IMR-90 (cell line): ENCODE data around the gene SHC4. TPM values are rescaled to one million over a fixed set of nuclear protein-coding genes. Genes with fewer than 3 reads are reported as not detected.

Experiments used
- ATAC-seq: fragments of 200-7000 bp; cut with Tn5 transposase; 2 replicates; pipeline ENCODE4 v1.9.1; 2020; ENCODE audit warnings: low read depth, mild to moderate bottlenecking, moderate library complexity
- BruUV-seq: library from RNA; stranded (reverse); fragments of 400-500 nt; replicated peaks from 2 replicates; lab custom pipeline; 2021; lab: Mats Ljungman, UMichigan
- CTCF ChIA-PET: fragments of 300-600 bp; formaldehyde crosslinking; extraction: SDS; loops from one replicate; lab custom pipeline; 2021; ENCODE audit warnings: antibody characterized with exemption; lab: Yijun Ruan, JAX
- POLR2A ChIA-PET: fragments of 300-600 bp; sonication (Branson Sonifier 250); formaldehyde crosslinking; loops from one replicate; lab custom pipeline; 2022; ENCODE audit warnings: antibody characterized with exemption; ENCODE audit not compliant: unreplicated experiment; lab: Charles Lee
- DNase-seq: peaks from one replicate; pipeline ENCODE4 v3.0.0; 2013
- H2AFZ ChIP-seq: replicated peaks from 2 replicates; pipeline ENCODE3; 2013; ENCODE audit warnings: low read length, mild to moderate bottlenecking; ENCODE audit not compliant: poor library complexity
- H2AK5ac ChIP-seq: 2 replicates; pipeline ENCODE4 v1.6.1; 2013; ENCODE audit warnings: low read depth, low read length, inconsistent platforms
- H2AK9ac ChIP-seq: replicated peaks from 2 replicates; pipeline ENCODE3; 2013; ENCODE audit warnings: mild to moderate bottlenecking, low read depth, low read length, moderate library complexity; ENCODE audit not compliant: poor library complexity
- H2BK120ac ChIP-seq: 2 replicates; pipeline ENCODE4 v1.6.1; 2013; ENCODE audit warnings: low read depth, low read length, inconsistent platforms
- H2BK15ac ChIP-seq: 3 replicates; pipeline ENCODE4 v1.6.1; 2013; ENCODE audit warnings: low read depth, low read length, inconsistent platforms
- H2BK20ac ChIP-seq: 2 replicates; pipeline ENCODE4 v1.6.1; 2013; ENCODE audit warnings: low read depth, mild to moderate bottlenecking, inconsistent platforms, low read length, moderate library complexity
- H2BK5ac ChIP-seq: 2 replicates; pipeline ENCODE4 v1.6.1; 2013; ENCODE audit warnings: mild to moderate bottlenecking, low read depth, low read length, inconsistent platforms; ENCODE audit not compliant: poor library complexity, severe bottlenecking
- H3K14ac ChIP-seq: replicated peaks from 2 replicates; pipeline ENCODE4 v1.6.1; 2013; ENCODE audit warnings: low read depth, low read length, inconsistent platforms
- H3K18ac ChIP-seq: 2 replicates; pipeline ENCODE4 v1.6.1; 2013; ENCODE audit warnings: low read depth, low read length, control low read depth
- H3K23ac ChIP-seq: 2 replicates; pipeline ENCODE4 v1.6.1; 2013; ENCODE audit warnings: low read depth, low read length, inconsistent platforms
- H3K27ac ChIP-seq: 2 replicates; pipeline ENCODE4 v1.5.1; 2013; ENCODE audit warnings: mild to moderate bottlenecking, control low read depth, low read length; ENCODE audit not compliant: insufficient read depth
- H3K27me3 ChIP-seq: 2 replicates; pipeline ENCODE4 v1.6.1; 2013; ENCODE audit warnings: low read length; ENCODE audit not compliant: control insufficient read depth, insufficient read depth
- H3K36me3 ChIP-seq: 2 replicates; pipeline ENCODE4 v1.6.1; 2013; ENCODE audit warnings: low read length, mixed read lengths; ENCODE audit not compliant: control insufficient read depth, insufficient read depth
- H3K4ac ChIP-seq: 2 replicates; pipeline ENCODE4 v1.6.1; 2013; ENCODE audit warnings: low read depth, low read length, inconsistent platforms
- H3K4me1 ChIP-seq: 2 replicates; pipeline ENCODE4 v1.6.1; 2013; ENCODE audit warnings: low read length, mixed read lengths; ENCODE audit not compliant: control insufficient read depth, insufficient read depth
- H3K4me2 ChIP-seq: 2 replicates; pipeline ENCODE4 v1.6.1; 2013; ENCODE audit warnings: low read depth, mild to moderate bottlenecking, control low read depth, low read length, moderate library complexity
- H3K4me3 ChIP-seq: 2 replicates; pipeline ENCODE4 v1.5.1; 2013; ENCODE audit warnings: low read depth, mild to moderate bottlenecking, control low read depth, low read length, moderate library complexity; ENCODE audit not compliant: insufficient read depth
- H3K56ac ChIP-seq: 2 replicates; pipeline ENCODE4 v1.6.1; 2013; ENCODE audit warnings: low read length, inconsistent platforms; ENCODE audit not compliant: insufficient read depth; ENCODE audit errors: extremely low read depth
- H3K79me1 ChIP-seq, 2 experiments: 2 replicates each; pipeline ENCODE4 v1.6.1; 2013; ENCODE audit warnings: low read length in 2 of 2, inconsistent platforms in 1 of 2, low read depth in 1 of 2
- H3K9ac ChIP-seq: 2 replicates; pipeline ENCODE4 v1.6.1; 2013; ENCODE audit warnings: low read depth, low read length, control low read depth
- H3K9me1 ChIP-seq: 2 replicates; pipeline ENCODE4 v1.6.1; 2013; ENCODE audit warnings: low read length, inconsistent platforms; ENCODE audit not compliant: insufficient read depth
- H3K9me3 ChIP-seq: 2 replicates; pipeline ENCODE4 v1.6.1; 2013; ENCODE audit warnings: low read length; ENCODE audit not compliant: control insufficient read depth, insufficient read depth
- H4K20me1 ChIP-seq: 2 replicates; pipeline ENCODE4 v1.6.1; 2013; ENCODE audit warnings: low read length, inconsistent platforms; ENCODE audit not compliant: insufficient read depth
- H4K5ac ChIP-seq: 2 replicates; pipeline ENCODE4 v1.6.1; 2013; ENCODE audit warnings: mild to moderate bottlenecking, low read depth, low read length, control low read depth
- H4K8ac ChIP-seq, 2 experiments: 2 replicates each; pipeline ENCODE4 v1.6.1; 2013; ENCODE audit warnings: low read depth in 2 of 2, low read length in 2 of 2, control low read depth in 1 of 2, inconsistent platforms in 1 of 2
- H4K91ac ChIP-seq: 2 replicates; pipeline ENCODE4 v1.6.1; 2013; ENCODE audit warnings: low read depth, low read length, inconsistent platforms; ENCODE audit not compliant: insufficient read depth
- BHLHE40 ChIP-seq: fragments of 150-350 bp; IDR thresholded peaks from 2 replicates; pipeline ENCODE4 v1.6.1; 2016; ENCODE audit warnings: mild to moderate bottlenecking, low read depth, low read length
- CEBPB ChIP-seq: IDR thresholded peaks from 2 replicates; pipeline ENCODE4 v1.6.1; 2012; ENCODE audit warnings: low read depth, low read length, improper control_type of control experiment
- ELK1 ChIP-seq: fragments of 150-350 bp; IDR thresholded peaks from 2 replicates; pipeline ENCODE4 v1.6.1; 2016; ENCODE audit warnings: low read depth, mild to moderate bottlenecking, low read length, moderate library complexity, borderline replicate concordance
- MAFK ChIP-seq: IDR thresholded peaks from 2 replicates; pipeline ENCODE4 v1.6.1; 2012; ENCODE audit warnings: low read depth, low read length, improper control_type of control experiment
- POLR2A ChIP-seq: IDR thresholded peaks from 2 replicates; pipeline ENCODE4 v1.6.1; 2012; ENCODE audit warnings: mild to moderate bottlenecking, low read depth, low read length
- RAD21 ChIP-seq: IDR thresholded peaks from 2 replicates; pipeline ENCODE4 v1.6.1; 2012; ENCODE audit warnings: low read length, improper control_type of control experiment
- RFX5 ChIP-seq: IDR thresholded peaks from 2 replicates; pipeline ENCODE4 v1.8.0; 2012; ENCODE audit warnings: low read depth, mild to moderate bottlenecking, low read length, moderate library complexity
- SMC3 ChIP-seq: fragments of 150-350 bp; IDR thresholded peaks from 2 replicates; pipeline ENCODE4 v1.6.1; 2016; ENCODE audit warnings: low read depth, mild to moderate bottlenecking, antibody characterized with exemption, low read length, moderate library complexity
- WGBS, 2 experiments: methylation state at CpG; one replicate each; pipeline versions ENCODE4 v1.1.5 to v1.1.7; 2013; ENCODE audit warnings: missing lambda C conversion rate in 2 of 2; ENCODE audit not compliant: insufficient read length in 1 of 2; ENCODE audit errors: extremely low coverage in 2 of 2; 5-methylcytosine and 5-hydroxymethylcytosine counted together
- dilution Hi-C: fragments of 300-500 bp; cut with HindIII; formaldehyde crosslinking; loops from one replicate; pipeline ENCODE4 v1.14.3; 2018; ENCODE audit warnings: low sequenced_read_pairs; ENCODE audit not compliant: unreplicated experiment
- in situ Hi-C: fragments of 300-500 bp; cut with MboI; formaldehyde crosslinking; loops from 3 replicates; pipeline ENCODE4 v1.14.3; 2019; ENCODE audit warnings: low sequenced_read_pairs, inconsistent platforms, mixed read lengths
- intact Hi-C: fragments of 100-400 bp; cut with micrococcal nuclease; formaldehyde crosslinking; loops from 2 replicates; pipeline ENCODE4 v1.10.0; 2022
- polyA plus RNA-seq, 3 experiments: library from polyadenylated mRNA; depleted of rRNA; stranded (reverse); fragments of >200 nt; gene quantifications; 2 replicates each; pipeline ENCODE4 v1.2.3, GENCODE V29; 2012; ENCODE audit warnings: low replicate concordance in 1 of 3
- total RNA-seq: library from RNA; depleted of rRNA; stranded (reverse); fragments of >200 nt; gene quantifications from 2 replicates; pipeline ENCODE4 v1.2.3, GENCODE V29; 2012

SHC4 gene
- total and polyA plus RNA-seq, 2 of the 4 experiments (the other 2 are of a cell fraction), result 0.91 to 2.7 TPM

- in situ Hi-C loops (no loop called here), dilution Hi-C loops (no loop called here), intact Hi-C loops (no loop called here)
- Histone ChIP-seq H3K56ac (no peak overlapping the region), H2BK120ac (no peak overlapping the region), H3K9ac (no peak overlapping the region), H3K4me1 (peaks cover 2% of the 10 kb centered on the region; the same call in 1 of the 2 replicates), H3K4ac (no peak overlapping the region), H2BK15ac (no peak overlapping the region), H3K27me3 (no peaks in the 10 kb centered on the region), H2BK5ac (no peak overlapping the region), H4K20me1 (no peaks in the 10 kb centered on the region), H2AFZ (no peak overlapping the region), H4K5ac (no peak overlapping the region), H4K8ac (no peak overlapping the region), H3K79me1 (peaks cover 0 to 8% of the 10 kb centered on the region in 2 experiments; a peak in 2 of 4 replicates), H4K91ac (no peak overlapping the region), H3K4me3 (no peak overlapping the region), H3K14ac (no peak overlapping the region), H2AK5ac (no peak overlapping the region), H3K9me3 (no peaks in the 10 kb centered on the region), H3K27ac (no peak overlapping the region), H2BK20ac (no peak overlapping the region), H3K4me2 (no peak overlapping the region), H2AK9ac (no peak overlapping the region), H3K18ac (no peak overlapping the region), H3K9me1 (no peaks in the 10 kb centered on the region), H3K36me3 (peaks cover 7% of the 10 kb centered on the region), H3K23ac (no peak overlapping the region)
- ChIA-PET CTCF (no interaction called here), POLR2A (no interaction called here)
- DNase-seq, result no peak
- no CpG with 5 or more reads among the region's 2 CpGs for WGBS, 2 experiments
- no peak for ATAC-seq
- BruUV-seq, result no TSS peak
- no peak for TF ChIP-seq ELK1
- TF ChIP-seq CEBPB, result no peak
- TF ChIP-seq MAFK, result no peak
- no peak for TF ChIP-seq RAD21
- TF ChIP-seq RFX5, result no peak
- no peak for TF ChIP-seq POLR2A
- TF ChIP-seq SMC3, result no peak
- no peak for TF ChIP-seq BHLHE40
Observed at GRCh38 chr15:48782911-48783310, 180.8 kb downstream of the SHC4 start.
